HG03342 (cell line): ENCODE measurements around the gene TET3.

Experiments
- ATAC-seq: cut with Tn5 transposase; IDR thresholded peaks from one replicate; pipeline ENCODE4 v1.9.1; 2021; ENCODE audit warnings: mild to moderate bottlenecking, moderate library complexity; ENCODE audit not compliant: unreplicated experiment

TET3 gene

GRCh38 chr2:73985308-73986084 is 786 bp downstream of the TET3 start:
- peak; percentile 37 for ATAC-seq

GRCh38 chr2:73986085-73986681 is 1.5 kb downstream of the TET3 start:
- no peak for ATAC-seq

DNA sequence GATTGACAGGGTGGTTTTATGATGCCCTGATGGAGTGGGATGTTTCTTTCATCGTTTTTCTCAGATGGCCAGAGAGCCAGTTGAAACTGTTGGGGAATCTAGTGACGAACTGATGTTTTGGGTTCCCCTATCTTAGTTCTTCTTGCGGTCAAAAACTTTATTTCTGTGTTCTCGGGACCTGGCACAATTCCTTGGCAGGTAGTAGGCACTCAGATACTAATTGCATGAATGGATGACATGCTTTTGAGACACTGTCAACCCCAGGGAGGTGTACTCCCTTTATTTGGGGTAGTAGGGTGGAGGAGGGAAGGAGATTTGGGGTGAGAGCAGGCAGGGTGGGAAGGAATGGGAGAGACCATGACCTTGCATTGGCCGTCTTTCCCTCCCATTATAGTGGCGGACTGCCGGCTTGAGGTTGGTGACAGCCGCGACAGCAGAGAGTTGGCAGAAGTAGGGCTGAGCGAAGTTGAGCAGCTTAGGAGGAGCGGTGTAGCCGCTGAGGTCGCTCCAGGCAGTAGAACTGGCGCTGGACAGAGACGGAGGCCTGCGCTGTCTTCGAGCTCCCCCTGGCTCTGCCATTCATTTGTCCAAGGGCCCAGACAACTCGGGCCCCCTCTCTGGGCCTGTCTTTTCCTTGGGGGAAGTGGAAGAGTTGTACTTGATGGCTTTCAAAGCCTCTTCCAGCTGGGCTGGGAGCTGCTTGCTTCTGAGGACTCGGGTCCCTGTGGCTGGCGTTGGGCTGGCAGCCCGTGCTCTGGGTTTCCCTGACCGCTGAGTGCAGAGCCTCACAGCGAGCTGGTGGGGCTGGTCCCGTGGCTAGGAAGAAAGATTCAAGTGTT is 2.6 kb downstream of the TET3 start:
- no peak for ATAC-seq

- no peak for ATAC-seq
These were observed 3.4 kb downstream of the TET3 start for GRCh38 chr2:73987948-73988700.

DNA sequence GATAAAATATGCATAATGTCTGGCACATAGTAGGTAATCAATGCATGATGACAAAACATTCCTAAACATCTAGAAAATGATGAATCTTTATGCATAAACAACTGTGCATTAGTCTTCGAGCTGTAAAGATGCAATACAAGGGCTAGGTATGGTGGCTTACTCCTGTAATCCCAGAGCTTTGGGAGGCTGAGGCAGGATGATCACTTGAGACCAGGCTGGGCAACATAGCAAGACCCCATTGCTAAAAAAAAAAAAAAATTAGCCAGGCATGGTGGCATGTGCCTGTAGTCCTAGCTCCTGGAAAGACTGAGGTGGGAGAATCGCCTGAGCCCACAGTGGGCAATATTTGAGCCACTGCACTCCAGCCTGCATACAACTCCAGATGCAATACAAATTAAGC is 5.3 kb downstream of the TET3 start:
- no peak for ATAC-seq

- no peak for ATAC-seq
These were observed 5.8 kb downstream of the TET3 start for GRCh38 chr2:73990531-73990930.

GRCh38 chr2:73992036-73992435 is 7.3 kb downstream of the TET3 start:
- no peak for ATAC-seq

GRCh38 chr2:73993376-73993775 is 8.7 kb downstream of the TET3 start:
- ATAC-seq = no peak

GRCh38 chr2:73993778-73994177 is 9.1 kb downstream of the TET3 start:
- no peak for ATAC-seq

DNA sequence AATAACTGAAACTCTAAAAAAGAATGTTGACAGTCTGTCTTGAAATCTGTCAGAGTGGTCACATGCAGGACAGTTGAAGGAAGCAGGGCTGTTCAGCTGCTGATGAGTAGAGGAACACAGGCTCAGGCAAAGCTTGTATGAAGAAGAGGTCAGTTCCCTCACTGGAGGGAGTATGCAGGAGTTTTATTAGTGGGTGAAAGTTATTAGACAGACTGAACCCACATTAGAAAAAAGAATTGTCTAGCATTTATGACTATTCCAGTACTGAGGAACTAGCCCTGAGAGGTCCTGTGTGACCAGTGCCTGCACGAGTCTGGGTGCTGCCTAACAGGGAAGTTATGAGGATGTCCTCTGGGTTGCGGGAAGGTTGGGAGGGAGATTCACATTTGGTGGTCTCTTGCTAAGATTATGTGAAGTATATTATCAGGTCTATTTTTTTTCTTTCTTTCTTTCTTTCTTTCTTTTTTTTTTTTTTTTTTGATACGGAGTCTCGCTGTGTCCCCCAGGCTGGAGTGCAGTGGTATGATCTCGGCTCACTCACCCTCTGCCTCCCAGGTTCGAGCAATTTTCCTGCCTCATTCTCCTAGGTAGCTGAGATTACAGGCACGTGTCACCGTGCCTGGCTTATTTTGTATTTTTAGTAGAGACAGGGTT is 9.6 kb downstream of the TET3 start:
- ATAC-seq = no peak

DNA sequence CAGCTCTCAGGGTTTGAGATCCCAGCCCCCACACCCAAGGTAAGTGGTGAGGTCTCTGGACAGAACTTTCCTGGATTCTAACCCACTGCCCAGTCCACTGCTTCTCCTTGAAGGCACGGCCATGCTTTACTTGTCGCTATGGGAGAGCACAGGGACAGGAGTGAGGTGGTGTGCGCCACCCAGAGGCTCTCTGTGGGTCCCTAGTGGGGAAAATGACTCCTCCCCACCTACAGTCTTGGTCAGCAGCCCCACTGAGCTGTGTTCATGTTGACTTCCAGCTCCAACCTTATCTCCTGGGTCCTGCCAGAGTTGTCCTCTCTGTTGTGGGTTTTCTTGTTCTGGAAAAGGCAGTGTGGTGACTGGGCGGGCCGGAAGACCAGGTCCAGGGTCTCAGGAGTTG is 11.1 kb downstream of the TET3 start:
- no peak for ATAC-seq

- no peak for ATAC-seq
These were observed 13.1 kb downstream of the TET3 start for GRCh38 chr2:73997813-73998212.

DNA sequence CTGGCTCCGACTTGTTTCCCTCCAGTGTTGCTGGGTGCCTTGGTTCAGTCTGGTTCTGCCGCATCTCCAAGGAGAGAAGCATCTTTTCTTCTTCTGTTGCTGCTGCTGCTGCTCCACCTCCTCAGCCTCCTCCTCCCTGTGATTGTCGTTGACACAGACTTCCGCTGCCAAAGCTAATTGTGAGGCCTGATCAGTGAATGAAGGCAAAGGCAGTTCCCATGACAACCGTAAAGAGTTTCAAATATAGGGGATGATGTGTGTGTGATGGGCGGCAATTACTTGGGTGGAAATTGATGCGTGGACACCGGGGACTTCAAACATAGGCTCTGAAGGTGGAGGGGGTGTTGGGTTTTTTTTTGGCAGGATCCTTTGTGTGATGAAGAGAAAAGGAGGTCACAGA is 13.7 kb downstream of the TET3 start:
- ATAC-seq = no peak

DNA sequence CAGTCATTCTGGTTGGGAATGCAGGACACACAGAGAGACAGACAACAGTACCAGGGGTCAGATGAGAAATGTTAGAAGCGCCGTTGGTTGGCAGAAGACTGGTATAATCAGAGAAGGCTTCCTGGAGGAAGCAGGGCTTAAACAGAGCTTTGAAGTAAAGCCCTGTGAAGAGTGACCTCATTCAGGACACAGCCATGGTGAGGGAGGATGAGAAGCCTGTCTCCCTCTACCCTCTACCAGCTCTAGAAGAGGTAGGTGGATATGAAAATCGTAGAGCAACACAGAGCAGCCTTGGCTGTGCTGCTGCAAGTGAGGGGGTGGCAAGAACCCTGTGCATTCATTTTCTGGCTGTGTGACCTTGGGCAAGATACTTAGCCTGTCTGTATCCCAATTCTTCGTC is 14.2 kb downstream of the TET3 start:
- no peak for ATAC-seq

GRCh38 chr2:73999881-74000597 is 15.3 kb downstream of the TET3 start:
- ATAC-seq = no peak

- no peak for ATAC-seq
These were observed 16.0 kb downstream of the TET3 start for GRCh38 chr2:74000666-74001065.

GRCh38 chr2:74001121-74001520 is 16.4 kb downstream of the TET3 start:
- no peak for ATAC-seq

GRCh38 chr2:74001781-74002504 is 17.2 kb downstream of the TET3 start:
- peak; percentile 44 for ATAC-seq
